Body of pancreas (tissue), 4 donors: ENCODE results near the gene MAGI3.

ENCODE experiments used
- CTCF ChIP-seq, 7 experiments: fragments of 450-650 bp in 4 of 7; fragments of 200-600 bp in 3 of 7; sonication (generic) in 3 of 7; IDR thresholded peaks; one replicate each; pipeline ENCODE4 v1.5.1; 2016 to 2019; ENCODE audit warnings: antibody characterized with exemption in 7 of 7
- POLR2A ChIP-seq, 3 donors: fragments of 450-650 bp; IDR thresholded peaks; one replicate each; pipeline ENCODE4 v1.6.1; 2016; ENCODE audit warnings: antibody characterized with exemption in 3 of 3, mild to moderate bottlenecking in 2 of 3

DNA sequence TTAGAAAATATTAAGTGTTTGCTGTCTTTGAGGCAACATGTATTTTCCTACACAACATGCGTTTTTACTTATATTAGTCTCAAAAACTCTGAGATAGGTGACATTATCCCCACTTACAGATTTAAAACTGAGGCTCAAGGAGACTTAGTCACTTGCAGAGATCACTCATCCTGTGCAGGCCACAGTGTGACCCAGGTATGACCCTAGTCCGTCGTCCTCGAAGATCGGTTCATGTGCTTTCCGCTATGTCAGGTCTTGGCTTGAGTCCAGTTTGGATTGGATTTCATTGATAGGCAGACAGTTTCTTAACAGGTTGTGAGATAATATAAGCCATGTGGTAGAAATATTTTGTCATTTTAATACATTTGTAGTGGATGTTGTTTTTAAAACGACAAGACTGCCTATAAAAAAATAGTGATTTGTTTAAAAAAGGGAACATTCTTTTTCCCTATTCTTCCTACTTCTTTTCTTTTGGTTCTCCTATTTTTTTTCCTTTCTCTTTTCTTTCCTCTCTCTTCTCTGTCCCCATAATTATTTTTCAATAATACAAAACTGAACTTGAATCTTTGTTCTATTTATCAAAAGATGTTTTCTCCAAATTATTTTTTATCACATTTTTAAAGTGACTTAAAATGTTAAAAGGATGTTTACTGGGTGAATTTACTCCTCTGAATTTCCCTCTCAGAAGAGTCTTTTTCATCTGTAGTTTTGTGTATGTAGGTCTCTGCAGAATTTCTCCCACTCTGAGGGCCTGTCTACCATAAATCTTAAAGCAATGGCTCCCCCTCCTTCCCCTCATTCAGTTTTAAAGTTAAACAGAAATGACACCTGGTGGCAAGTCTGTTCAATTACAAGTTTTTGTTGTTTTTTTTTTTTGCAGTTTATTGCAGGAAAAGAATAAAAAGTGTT lies 287.2 kb downstream of the MAGI3 start:
- TF ChIP-seq CTCF (IDR thresholded peaks at IDR 0.05) (peak; percentile 24 to 66 (median 54)), POLR2A (IDR thresholded peaks at IDR 0.05) (no peak)
